HG02870 (cell line): ENCODE measurements around the gene WNK3.

Experiments
- ATAC-seq: cut with Tn5 transposase; IDR thresholded peaks from one replicate; pipeline ENCODE4 v1.9.1; 2021; ENCODE audit warnings: mild to moderate bottlenecking, moderate library complexity; ENCODE audit not compliant: unreplicated experiment

Gene WNK3

GRCh38 chrX:54246866-54247265 is 111.0 kb downstream of the WNK3 start:
- ATAC-seq = no peak

- no peak for ATAC-seq
These were observed 119.3 kb downstream of the WNK3 start for GRCh38 chrX:54238588-54238987.

- ATAC-seq = no peak
These were observed 120.8 kb downstream of the WNK3 start for GRCh38 chrX:54237014-54237413.

- no peak for ATAC-seq
These were observed 127.3 kb downstream of the WNK3 start for GRCh38 chrX:54230435-54231148.

- ATAC-seq = no peak
These were observed 134.3 kb downstream of the WNK3 start for GRCh38 chrX:54223581-54223980.

GRCh38 chrX:54213603-54214002 is 144.2 kb downstream of the WNK3 start:
- ATAC-seq = no peak

GRCh38 chrX:54208531-54208930 is 149.3 kb downstream of the WNK3 start:
- ATAC-seq = no peak

GRCh38 chrX:54198262-54198661 is 159.6 kb downstream of the WNK3 start:
- ATAC-seq = no peak

- ATAC-seq = no peak
These were observed 162.8 kb downstream of the WNK3 start for GRCh38 chrX:54194982-54195588.

GRCh38 chrX:54193085-54193821 is 164.6 kb downstream of the WNK3 start:
- ATAC-seq = no peak

GRCh38 chrX:54184474-54184873 is 173.4 kb downstream of the WNK3 start:
- no peak for ATAC-seq

GRCh38 chrX:54182864-54183613 is 174.8 kb downstream of the WNK3 start, which contains the start of gene FAM120C:
Gene FAM120C, minus strand, starts transcription at chrX:54183254. Its CDS starts 56 bp downstream, at chrX:54183198.
- ATAC-seq = peak; percentile 56

- ATAC-seq = peak; percentile 60
These were observed 175.5 kb downstream of the WNK3 start for GRCh38 chrX:54182194-54182863.

- ATAC-seq = no peak
These were observed 176.5 kb downstream of the WNK3 start for GRCh38 chrX:54181202-54181953.

GRCh38 chrX:54180403-54180802 is 177.4 kb downstream of the WNK3 start:
- ATAC-seq = no peak

- ATAC-seq = peak; percentile 40
These were observed 179.5 kb downstream of the WNK3 start for GRCh38 chrX:54178100-54178940.

- no peak for ATAC-seq
These were observed 180.5 kb downstream of the WNK3 start for GRCh38 chrX:54177306-54177705.

- no peak for ATAC-seq
These were observed 184.1 kb downstream of the WNK3 start for GRCh38 chrX:54173791-54174190.

GRCh38 chrX:54172455-54172854 is 185.4 kb downstream of the WNK3 start:
- ATAC-seq = no peak
